ENCODE results near the gene ZNHIT2. TPM values are rescaled to one million over a fixed set of nuclear protein-coding genes. Genes with fewer than 3 reads are reported as not detected.

The ZNHIT2 gene
- total RNA-seq, 1 experiment from 2014 or later = 48.2 TPM

GRCh38 chr11:65084598-65085375 lies 32.7 kb downstream of the ZNHIT2 start:
- ChIA-PET POLR2A (ENCODE audit: unreplicated experiment) (interaction anchor here (0.5 kb wide), 1 partner anchor 224 kb away, joined by 9 read pairs; no protein-coding TSS in a partner anchor), CTCF (no interaction called here)
- BruUV-seq (replicated peaks) = TSS peak; percentile 64
- Histone ChIP-seq H2AFZ (ENCODE audit: low read length) (peak overlapping the region; percentile 82), H3K79me2 (ENCODE audit: low read length) (peaks cover 57% of the 10 kb centered on the region), H3K4me3 (ENCODE audit: low read length) (peak overlapping the region; percentile 89), H3K4me1 (ENCODE audit: insufficient read depth, low read length) (peaks cover 21% of the 10 kb centered on the region), H3K9me2 (replicated peaks; ENCODE audit: low read length) (no peaks in the 10 kb centered on the region), H3K36me3 (ENCODE audit: low read depth, low read length) (peaks cover 30% of the 10 kb centered on the region), H3K27ac (ENCODE audit: low read length) (peak overlapping the region; percentile 63), H3K4me2 (ENCODE audit: low read length) (peak overlapping the region; percentile 91), H3K9me3 (ENCODE audit: low read length) (no peaks in the 10 kb centered on the region), H3K27me3 (ENCODE audit: low read length) (no peaks in the 10 kb centered on the region), H4K20me1 (ENCODE audit: low read length) (no peaks in the 10 kb centered on the region), H3F3A (ENCODE audit: low read length, unreplicated experiment) (no peaks in the 10 kb centered on the region), H3K9ac (ENCODE audit: low read length) (peak overlapping the region; percentile 96)
- intact Hi-C loops (cut with micrococcal nuclease) = loop anchor here (2.0 kb wide), 2 partner anchors 42 to 168 kb away; partner anchors contain the start of gene ATG2A
- no peak for DNase-seq
- ATAC-seq = peak; percentile 15
- no peak for TF ChIP-seq EZH2 (IDR thresholded peaks at IDR 0.05; ENCODE audit: low read length, unreplicated experiment)
- no peak for TF ChIP-seq CTCF (conservative IDR thresholded peaks at IDR 0.05; ENCODE audit: low read depth, low read length)
- no peak for TF ChIP-seq EZH2phosphoT487 (IDR thresholded peaks at IDR 0.05; ENCODE audit: borderline replicate concordance, low read length)

- Histone ChIP-seq H3F3A (ENCODE audit: low read length, unreplicated experiment) (no peaks in the 10 kb centered on the region), H2AFZ (ENCODE audit: low read length) (peak within 1 kb of the TSS; percentile 82), H3K27me3 (ENCODE audit: low read length) (no peaks in the 10 kb centered on the region), H4K20me1 (ENCODE audit: low read length) (no peaks in the 10 kb centered on the region), H3K4me1 (ENCODE audit: insufficient read depth, low read length) (peaks cover 21% of the 10 kb centered on the region), H3K4me2 (ENCODE audit: low read length) (peak within 1 kb of the TSS; percentile 91), H3K79me2 (ENCODE audit: low read length) (peaks cover 63% of the 10 kb centered on the region), H3K9me3 (ENCODE audit: low read length) (no peaks in the 10 kb centered on the region), H3K4me3 (ENCODE audit: low read length) (peak within 1 kb of the TSS; percentile 89), H3K9me2 (replicated peaks; ENCODE audit: low read length) (no peaks in the 10 kb centered on the region), H3K9ac (ENCODE audit: low read length) (peak within 1 kb of the TSS; percentile 96), H3K36me3 (ENCODE audit: low read depth, low read length) (peaks cover 35% of the 10 kb centered on the region), H3K27ac (ENCODE audit: low read length) (peak within 1 kb of the TSS; percentile 63)
- DNase-seq (peak; percentile 98), ATAC-seq (peak; percentile 92)
- ChIA-PET POLR2A (ENCODE audit: unreplicated experiment) (no interaction called here), CTCF (no interaction called here)
- intact Hi-C loops (cut with micrococcal nuclease) = loop anchor here (2.0 kb wide), 2 partner anchors 41 to 167 kb away; partner anchors contain the start of gene ATG2A
- no peak for TF ChIP-seq CTCF (conservative IDR thresholded peaks at IDR 0.05; ENCODE audit: low read depth, low read length)
- no peak for TF ChIP-seq EZH2phosphoT487 (IDR thresholded peaks at IDR 0.05; ENCODE audit: borderline replicate concordance, low read length)
- TF ChIP-seq EZH2 (IDR thresholded peaks at IDR 0.05; ENCODE audit: low read length, unreplicated experiment) = no peak
- no TSS peak for BruUV-seq (replicated peaks)
Observed at GRCh38 chr11:65083834-65084597, 33.5 kb downstream of the ZNHIT2 start, which contains the start of the genes CDCA5 and ZFPL1. Gene CDCA5 (minus strand): TSS chr11:65084040. CDS start chr11:65083978, 62 bp downstream. Gene ZFPL1 (plus strand): TSS chr11:65084222. CDS start chr11:65084699, 477 bp downstream.
